Ovary (tissue), 9 donors: ENCODE measurements around the gene MORN4. TPM values are rescaled to one million over a fixed set of nuclear protein-coding genes. Genes with fewer than 3 reads are reported as not detected.
"Not testable (repeated sequence)": the region's sequence is repeated elsewhere in the genome, so short reads cannot be mapped to it uniquely, and the experiment has no call there.

Experiments used
- DNase-seq, 5 donors: peaks; one replicate each; pipeline ENCODE4 v3.0.0-alpha.2; 2019 to 2020
- H3K27ac ChIP-seq, 2 donors: fragments of 200-600 bp; one replicate each; pipeline versions ENCODE4 v1.5.1 to v1.8.0; 2019 to 2022
- H3K27me3 ChIP-seq: fragments of 200-600 bp; one replicate; pipeline ENCODE4 v1.8.0; 2022
- H3K36me3 ChIP-seq: fragments of 200-600 bp; sonication (generic); one replicate; pipeline ENCODE4 v1.5.1; 2019
- H3K4me1 ChIP-seq: one replicate; pipeline ENCODE4 v1.8.1; 2013; ENCODE audit warnings: mild to moderate bottlenecking, moderate library complexity; ENCODE audit not compliant: insufficient read depth
- H3K4me3 ChIP-seq: fragments of 200-600 bp; sonication (generic); one replicate; pipeline ENCODE4 v1.5.1; 2017
- H3K9me3 ChIP-seq, 2 donors: fragments of 200-600 bp in 1 of 2; sonication (generic) in 1 of 2; one replicate each; pipeline versions ENCODE4 v1.5.1 to v1.8.1; 2013 to 2019; ENCODE audit warnings: mild to moderate bottlenecking in 1 of 2, moderate library complexity in 1 of 2
- CTCF ChIP-seq, 3 donors: fragments of 450-650 bp in 2 of 3; fragments of 200-600 bp in 1 of 3; IDR thresholded peaks; one replicate each; pipeline versions ENCODE4 v1.5.1 to v1.8.0; 2016 to 2022; ENCODE audit warnings: antibody characterized with exemption in 3 of 3, mild to moderate bottlenecking in 1 of 3
- EP300 ChIP-seq: sonication (generic); formaldehyde crosslinking; IDR thresholded peaks from one replicate; pipeline ENCODE4 v1.6.1; 2017; ENCODE audit warnings: antibody characterized with exemption
- POLR2A ChIP-seq: fragments of 450-650 bp; IDR thresholded peaks from one replicate; pipeline ENCODE4 v1.6.1; 2017; ENCODE audit warnings: antibody characterized with exemption, mild to moderate bottlenecking, moderate library complexity
- WGBS, 3 donors: extraction: QIAGEN DNeasy Blood & Tissue Kit in 1 of 3; methylation state at CpG; one replicate each; pipeline versions ENCODE4 v1.1.5 to v1.1.7; 2013 to 2017; 5-methylcytosine and 5-hydroxymethylcytosine counted together
- intact Hi-C, 4 donors: fragments of 100-400 bp; cut with DNase I; formaldehyde crosslinking; loops; one replicate each; pipeline versions ENCODE4 v1.11.0 to v1.15.1; 2022 to 2023
- polyA plus RNA-seq, 2 donors: library from polyadenylated mRNA; stranded (reverse); fragments of 200-250 nt in 1 of 2; fragments of 350-450 nt in 1 of 2; fragmentation: Illumina TruSeq in 1 of 2; extraction: RNeasy Lipid Tissue Mini Kit (QIAGEN cat#74804) in 1 of 2; gene quantifications; one replicate each; pipeline ENCODE4 v1.2.3, GENCODE V29; 2013 to 2014
- total RNA-seq, 7 donors: library from RNA; depleted of rRNA in 2 of 7; stranded (reverse); fragments of >200 nt in 2 of 7; fragmentation: NEBNext Ultra II Directional in 3 of 7; extraction: Animal tissue kit (Norgen Biotek cat#: 25700) in 3 of 7; gene quantifications; one replicate each; pipeline versions ENCODE4 v1.1.0 to v1.2.4, GENCODE V29; 2016 to 2023
- donor health status: DM: no; HTN: no; CAD: no; lungs with moderate emphysema.
- donor health status: DM: no; HTN: no; CAD: no.
- donor health status: Bipolar disorder and iron deficiency.
- donor health status: DM: yes; HTN: yes; CAD: no.
- donor health status: DM: no; HTN: no; CAD: no.
- donor health status: DM: yes; HTN: yes; CAD: no.

MORN4 gene
- total and polyA plus RNA-seq, 9 donors, result 6.6 to 17.7 (median 11.5) TPM

GRCh38 chr10:97651773-97652172, 18.5 kb upstream of the MORN4 start:
- no peaks in the 10 kb centered on the region for H3K27me3 ChIP-seq
- intact Hi-C loops, result no loop called here
- no peak for DNase-seq
- WGBS, 3 donors, result 92 to 97% (median 94%) methylated on average over 3 of the region's 3 CpGs
- H3K9me3 ChIP-seq, result no peaks in the 10 kb centered on the region
- no peak overlapping the region for H3K27ac ChIP-seq
- no peak for TF ChIP-seq CTCF (IDR thresholded peaks at IDR 0.05)
- TF ChIP-seq POLR2A, result no peak
- no peak for TF ChIP-seq EP300
- H3K4me1 ChIP-seq, result peaks cover 2% of the 10 kb centered on the region
- H3K36me3 ChIP-seq, result no peaks in the 10 kb centered on the region
- no peak overlapping the region for H3K4me3 ChIP-seq

GRCh38 chr10:97650726-97651125, 17.4 kb upstream of the MORN4 start:
- intact Hi-C loops, result no loop called here
- no peaks in the 10 kb centered on the region for H3K9me3 ChIP-seq
- H3K4me1 ChIP-seq, result peaks cover 2% of the 10 kb centered on the region
- no peak for DNase-seq
- TF ChIP-seq POLR2A, result no peak
- no peak for TF ChIP-seq EP300
- TF ChIP-seq CTCF (IDR thresholded peaks at IDR 0.05), result no peak
- no peaks in the 10 kb centered on the region for H3K36me3 ChIP-seq
- H3K27me3 ChIP-seq, result no peaks in the 10 kb centered on the region
- 82 to 90% (median 86%) methylated on average over 3 of the region's 3 CpGs for WGBS, 3 donors
- no peak overlapping the region for H3K4me3 ChIP-seq
- H3K27ac ChIP-seq, result no peak overlapping the region

- H3K4me3 ChIP-seq, H3K4me1 ChIP-seq, H3K9me3 ChIP-seq, H3K27me3 ChIP-seq, intact Hi-C loops, H3K27ac ChIP-seq, H3K36me3 ChIP-seq, DNase-seq: not testable (repeated sequence)
- 88 to 94% (median 89%) methylated on average over 4 of the region's 4 CpGs for WGBS, 3 donors
Observed at GRCh38 chr10:97649405-97649750, 16.1 kb upstream of the MORN4 start.

GRCh38 chr10:97648562-97649404, 15.5 kb upstream of the MORN4 start:
- intact Hi-C loops, result no loop called here
- Histone ChIP-seq H3K9me3 (no peaks in the 10 kb centered on the region), H3K27me3 (no peaks in the 10 kb centered on the region), H3K27ac (no peak overlapping the region), H3K4me3 (no peak overlapping the region), H3K36me3 (no peaks in the 10 kb centered on the region), H3K4me1 (peaks cover 2% of the 10 kb centered on the region)
- WGBS, 3 donors, result 69 to 72% (median 70%) methylated on average over 5 of the region's 5 CpGs
- DNase-seq, result no peak
- TF ChIP-seq POLR2A (no peak), CTCF (IDR thresholded peaks at IDR 0.05) (no peak), EP300 (no peak)

- peaks cover 3% of the 10 kb centered on the region for H3K4me1 ChIP-seq
- no peaks in the 10 kb centered on the region for H3K27me3 ChIP-seq
- 75 to 90% (median 89%) methylated on average over 1 of the region's 1 CpG for WGBS, 3 donors
- H3K4me3 ChIP-seq, result no peak overlapping the region
- TF ChIP-seq EP300 (no peak), POLR2A (no peak), CTCF (IDR thresholded peaks at IDR 0.05) (no peak)
- intact Hi-C loops, result no loop called here
- no peaks in the 10 kb centered on the region for H3K9me3 ChIP-seq
- no peak for DNase-seq
- H3K27ac ChIP-seq, result no peak overlapping the region
- no peaks in the 10 kb centered on the region for H3K36me3 ChIP-seq
Observed at GRCh38 chr10:97647556-97647955, 14.3 kb upstream of the MORN4 start.
